ENCODE data around the gene CDK17. TPM values are rescaled to one million over a fixed set of nuclear protein-coding genes. Genes with fewer than 3 reads are reported as not detected.
"Not testable (repeated sequence)": the region's sequence is repeated elsewhere in the genome, so short reads cannot be mapped to it uniquely, and the experiment has no call there.

CDK17 gene
- total RNA-seq, 1 donor from 2014 or later, result 8.2 TPM

GRCh38 chr12:96419576-96420276 lies 19.5 kb upstream of the CDK17 start:
- no peak for DNase-seq (ENCODE audit: low spot score)
- no peak for ATAC-seq

- DNase-seq (ENCODE audit: low spot score); ATAC-seq: not testable (repeated sequence)
These were observed 17.4 kb upstream of the CDK17 start for GRCh38 chr12:96417688-96418087.

- DNase-seq (ENCODE audit: low spot score) (no peak), ATAC-seq (no peak)
These were observed 16.0 kb upstream of the CDK17 start for GRCh38 chr12:96416033-96416799.

- ATAC-seq (no peak), DNase-seq (ENCODE audit: low spot score) (no peak)
These were observed 14.4 kb upstream of the CDK17 start for GRCh38 chr12:96414637-96415036.

- ATAC-seq, result no peak
- DNase-seq (ENCODE audit: low spot score), result no peak
These were observed 12.2 kb upstream of the CDK17 start for GRCh38 chr12:96412431-96412830.

GRCh38 chr12:96409731-96410130 lies 9.5 kb upstream of the CDK17 start:
- ATAC-seq (no peak), DNase-seq (ENCODE audit: low spot score) (no peak)

GRCh38 chr12:96408993-96409392 lies 8.8 kb upstream of the CDK17 start:
- no peak for DNase-seq (ENCODE audit: low spot score)
- ATAC-seq, result no peak

GRCh38 chr12:96407429-96408097 lies 7.3 kb upstream of the CDK17 start:
- DNase-seq (ENCODE audit: low spot score), result not testable (repeated sequence)
- peak; percentile 32 for ATAC-seq

- DNase-seq (ENCODE audit: low spot score) (no peak), ATAC-seq (no peak)
These were observed 4.5 kb upstream of the CDK17 start for GRCh38 chr12:96404696-96405095.

- DNase-seq (ENCODE audit: low spot score) (no peak), ATAC-seq (no peak)
These were observed 3.6 kb upstream of the CDK17 start for GRCh38 chr12:96403870-96404269.

- DNase-seq (ENCODE audit: low spot score); ATAC-seq: not testable (repeated sequence)
These were observed 2.3 kb upstream of the CDK17 start for GRCh38 chr12:96402522-96402921.

GRCh38 chr12:96402061-96402460 lies 1.8 kb upstream of the CDK17 start:
- no peak for DNase-seq (ENCODE audit: low spot score)
- no peak for ATAC-seq

- no peak for DNase-seq (ENCODE audit: low spot score)
- ATAC-seq, result peak; percentile 29
These were observed 1.0 kb upstream of the CDK17 start for GRCh38 chr12:96401076-96401871.

- ATAC-seq, result peak; percentile 12
- DNase-seq (ENCODE audit: low spot score), result no peak
These were observed 414 bp upstream of the CDK17 start for GRCh38 chr12:96400631-96401075.

- ATAC-seq (peak; percentile 64), DNase-seq (ENCODE audit: low spot score) (peak; percentile 78)
These were observed 920 bp downstream of the CDK17 start for GRCh38 chr12:96399120-96399918.

- ATAC-seq (no peak), DNase-seq (ENCODE audit: low spot score) (no peak)
These were observed 1.7 kb downstream of the CDK17 start for GRCh38 chr12:96398424-96399119.

- no peak for ATAC-seq
- no peak for DNase-seq (ENCODE audit: low spot score)
These were observed 2.3 kb downstream of the CDK17 start for GRCh38 chr12:96397756-96398423.

GRCh38 chr12:96396914-96397313 lies 3.3 kb downstream of the CDK17 start:
- ATAC-seq (no peak), DNase-seq (ENCODE audit: low spot score) (no peak)

GRCh38 chr12:96396209-96396608 lies 4.0 kb downstream of the CDK17 start:
- ATAC-seq, result no peak
- no peak for DNase-seq (ENCODE audit: low spot score)

Data from left lobe of liver (tissue), 2 donors.